Dermis microvascular lymphatic vessel endothelial cell (primary cell): ENCODE measurements around the gene SPINK1. TPM values are rescaled to one million over a fixed set of nuclear protein-coding genes. Genes with fewer than 3 reads are reported as not detected.
A peak's percentile ranks its signal among the peaks of the same experiment; 100 is the strongest.
"Not testable (repeated sequence)": the region's sequence is repeated elsewhere in the genome, so short reads cannot be mapped to it uniquely, and the experiment has no call there.

Source experiments
- DNase-seq, 2 donors: peaks; one replicate each; pipeline versions ENCODE4 v3.0.0 to v3.0.0-alpha.2; 2010; ENCODE audit warnings: low read depth in 2 of 2
- total RNA-seq: library from RNA; depleted of rRNA; stranded (reverse); fragments of >200 nt; gene quantifications from 2 replicates; pipeline ENCODE4 v1.2.1, GENCODE V29; 2014

SPINK1 gene, protein sequence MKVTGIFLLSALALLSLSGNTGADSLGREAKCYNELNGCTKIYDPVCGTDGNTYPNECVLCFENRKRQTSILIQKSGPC
- total RNA-seq, result not detected in 2 replicates

DNA sequence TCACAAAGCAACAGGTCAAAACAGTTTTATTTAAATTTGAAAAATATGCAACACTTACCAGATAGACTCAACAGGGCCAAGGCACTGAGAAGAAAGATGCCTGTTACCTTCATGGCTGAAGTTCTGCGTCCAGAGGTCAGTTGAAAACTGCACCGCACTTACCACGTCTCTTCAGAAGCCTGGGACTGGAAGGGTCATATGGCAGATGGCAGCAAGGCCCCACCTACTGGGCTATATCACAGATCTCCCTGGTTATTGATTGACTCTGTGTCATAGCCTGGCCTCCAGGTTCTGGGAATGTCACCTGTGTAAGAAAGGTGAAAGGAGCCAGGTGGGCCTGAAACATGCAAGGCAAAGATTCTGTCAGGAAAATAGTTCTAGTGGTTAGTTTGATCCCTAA, at the start of gene SPINK1:
TSS of gene SPINK1 (minus strand) at position 207 of the 400 bp plus-strand sequence. CDS start at position 113, 94 bp downstream.
- no peak for DNase-seq

DNA sequence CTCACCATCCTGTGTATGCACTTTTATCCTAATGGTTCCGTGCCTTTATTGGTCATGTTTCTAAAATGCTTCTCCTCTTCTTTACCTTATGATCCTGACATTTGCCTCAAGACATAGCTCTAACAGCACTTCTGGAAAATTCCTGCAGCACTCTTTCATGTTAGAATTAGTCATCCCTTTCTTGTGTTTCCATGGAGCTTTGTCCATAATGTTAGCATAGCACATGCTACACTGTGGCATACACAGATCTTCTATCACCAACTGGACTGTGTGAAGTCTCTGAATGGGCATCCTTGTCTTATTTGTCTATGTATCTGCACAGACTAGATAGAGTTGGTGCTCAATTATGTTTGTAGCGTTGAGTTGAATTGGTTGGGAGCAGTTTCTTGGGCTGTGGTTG, 49.0 kb upstream of the SPINK1 start:
- DNase-seq, result no peak

DNA sequence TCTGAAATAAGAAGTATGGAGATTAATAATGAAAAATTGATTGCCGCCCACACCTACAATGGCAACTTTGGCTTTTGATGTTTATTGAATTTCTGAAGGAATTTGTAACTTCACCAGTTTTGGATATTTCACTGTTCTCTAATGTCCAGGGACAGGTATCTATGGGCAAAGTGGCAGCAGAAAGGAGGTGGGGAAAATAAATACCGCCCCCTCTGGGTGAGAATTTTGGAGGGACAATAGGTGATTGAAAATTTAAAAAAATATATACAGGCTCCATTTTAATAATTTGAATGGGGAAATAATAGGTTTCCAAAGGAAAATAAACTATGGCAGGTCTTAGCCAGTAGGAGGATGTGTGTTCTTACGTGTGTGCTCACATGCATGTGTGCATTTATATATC, 48.3 kb upstream of the SPINK1 start:
- DNase-seq, result no peak

DNA sequence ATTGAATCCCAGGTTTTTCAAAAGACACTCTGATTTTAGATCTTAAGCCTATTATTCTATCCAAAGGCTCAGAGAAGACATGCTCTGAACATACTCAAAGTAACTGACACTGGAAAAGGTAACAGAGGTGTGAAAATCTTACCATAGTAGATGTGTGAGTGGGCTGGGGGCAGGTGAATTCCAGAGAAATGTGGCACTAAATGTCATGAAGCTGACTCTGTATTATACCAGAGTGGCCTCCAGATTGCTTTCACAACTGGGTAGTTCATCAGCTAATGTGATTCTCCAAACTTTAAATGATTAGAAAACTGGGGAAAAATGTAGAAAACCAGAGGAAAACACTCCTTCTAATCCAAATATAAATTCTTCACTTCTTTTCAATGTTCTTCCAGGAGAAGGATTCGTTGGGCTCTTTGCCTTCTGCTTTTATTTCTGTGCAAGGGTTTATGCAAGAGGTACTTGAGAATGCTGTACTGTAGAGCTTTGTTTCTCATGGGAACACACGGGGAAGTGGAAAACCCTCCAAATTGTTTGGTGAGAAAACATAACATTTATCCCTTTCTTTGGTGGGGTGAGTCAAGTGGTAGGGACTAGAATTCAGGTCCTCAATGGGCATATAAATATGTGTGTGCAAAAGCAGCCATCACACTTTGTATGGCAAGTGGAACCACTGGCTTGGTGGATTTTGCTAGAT, 46.7 kb upstream of the SPINK1 start, which contains the start of gene SCGB3A2:
TSS of gene SCGB3A2 (plus strand) at position 646 of the 694 bp plus-strand sequence. CDS start 93 bp downstream, outside the sequence.
- DNase-seq, result no peak

DNA sequence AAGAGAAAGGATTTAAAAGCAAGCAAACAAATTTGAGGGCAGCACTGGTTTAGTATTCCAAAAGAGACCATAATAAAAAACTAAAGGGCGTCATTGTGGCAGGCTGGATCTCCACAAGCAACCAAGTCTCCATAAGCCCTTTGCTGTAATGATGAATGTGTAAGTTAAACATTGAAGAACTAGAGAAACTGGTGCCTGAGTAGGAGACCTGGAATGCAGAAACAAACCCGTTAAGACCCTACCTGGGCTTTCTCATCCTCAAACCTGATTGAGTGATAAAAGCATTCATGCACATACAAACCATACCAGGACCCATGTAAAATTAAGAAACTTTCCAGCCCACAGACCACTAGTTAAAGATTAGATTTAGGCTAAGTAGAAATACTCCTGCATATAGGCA, 45.2 kb upstream of the SPINK1 start:
- no peak for DNase-seq

DNA sequence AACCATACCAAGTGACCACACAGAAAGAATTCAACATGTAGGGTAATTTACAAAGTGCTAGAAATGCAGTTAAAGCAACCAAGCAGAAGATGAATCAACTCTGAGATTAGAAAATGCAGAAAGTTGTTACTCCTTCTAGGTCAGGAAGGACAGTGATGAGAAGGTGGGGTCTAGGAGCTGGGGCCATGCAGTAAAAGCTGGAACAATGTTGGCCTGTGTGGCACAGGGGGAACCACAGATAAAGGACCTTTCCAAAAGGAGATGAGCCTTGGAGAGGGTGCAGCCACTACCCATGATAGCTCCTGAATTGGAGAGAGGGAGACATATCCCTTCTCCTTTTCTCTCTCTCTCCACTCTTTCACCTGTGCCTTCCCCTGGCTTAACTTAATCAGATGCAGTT, 44.7 kb upstream of the SPINK1 start:
- no peak for DNase-seq

DNA sequence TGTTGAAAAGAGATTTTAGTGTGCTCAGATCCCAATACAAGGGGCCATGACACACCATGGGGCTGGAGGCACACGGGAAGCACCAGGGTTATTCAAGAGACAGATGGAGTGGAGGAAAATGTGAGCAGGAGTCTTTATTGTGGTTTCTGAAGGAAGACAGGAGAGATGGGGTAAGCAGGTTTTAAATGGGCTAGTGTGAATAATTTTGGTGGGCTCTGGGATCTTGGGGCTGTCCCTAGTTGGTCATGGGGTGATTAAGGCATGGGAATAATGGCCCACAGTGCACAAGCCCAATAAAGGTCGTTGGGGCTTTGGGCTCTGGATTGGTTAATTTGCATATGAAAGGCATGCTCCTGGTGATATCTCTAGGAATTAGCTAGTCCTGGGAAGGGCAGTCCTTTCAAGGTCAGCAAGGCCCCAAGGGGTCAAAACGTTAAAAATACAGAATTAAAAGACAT, 43.5 kb upstream of the SPINK1 start:
- DNase-seq, result no peak

DNA sequence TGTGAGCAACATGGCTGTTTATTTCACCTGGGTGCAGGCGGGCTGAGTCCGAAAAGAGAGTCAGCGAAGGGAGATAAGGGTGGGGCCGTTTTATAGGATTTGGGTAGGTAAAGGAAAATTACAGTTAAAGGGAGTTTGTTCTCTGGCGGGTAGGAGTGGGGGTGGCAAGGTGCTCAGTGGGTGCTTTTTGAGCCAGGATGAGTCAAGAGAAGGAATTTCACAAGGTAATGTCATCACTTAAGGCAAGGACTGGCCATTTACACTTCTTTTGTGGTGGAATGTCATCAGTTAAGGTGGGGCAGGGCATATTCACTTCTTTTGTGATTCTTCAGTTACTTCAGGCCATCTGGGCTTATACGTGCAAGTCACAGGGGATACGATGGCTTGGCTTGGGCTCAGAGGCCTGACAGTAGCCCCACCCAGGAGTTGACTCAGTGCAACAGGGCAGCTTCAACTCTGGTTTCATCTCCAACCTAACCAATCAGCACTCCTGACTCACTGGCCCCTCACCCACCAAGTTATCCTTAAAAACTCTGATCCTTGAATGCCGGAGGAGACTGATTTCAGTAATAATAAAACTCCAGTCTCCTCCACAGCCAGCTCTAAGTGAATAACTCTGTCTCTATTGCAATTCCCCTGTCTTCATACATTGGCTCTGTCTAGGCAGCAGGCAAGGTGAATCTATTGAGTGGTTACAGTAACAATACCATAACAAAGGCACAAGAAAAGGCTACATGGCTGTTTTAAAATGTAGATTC, 42.8 kb upstream of the SPINK1 start:
- DNase-seq, result not testable (repeated sequence)

DNA sequence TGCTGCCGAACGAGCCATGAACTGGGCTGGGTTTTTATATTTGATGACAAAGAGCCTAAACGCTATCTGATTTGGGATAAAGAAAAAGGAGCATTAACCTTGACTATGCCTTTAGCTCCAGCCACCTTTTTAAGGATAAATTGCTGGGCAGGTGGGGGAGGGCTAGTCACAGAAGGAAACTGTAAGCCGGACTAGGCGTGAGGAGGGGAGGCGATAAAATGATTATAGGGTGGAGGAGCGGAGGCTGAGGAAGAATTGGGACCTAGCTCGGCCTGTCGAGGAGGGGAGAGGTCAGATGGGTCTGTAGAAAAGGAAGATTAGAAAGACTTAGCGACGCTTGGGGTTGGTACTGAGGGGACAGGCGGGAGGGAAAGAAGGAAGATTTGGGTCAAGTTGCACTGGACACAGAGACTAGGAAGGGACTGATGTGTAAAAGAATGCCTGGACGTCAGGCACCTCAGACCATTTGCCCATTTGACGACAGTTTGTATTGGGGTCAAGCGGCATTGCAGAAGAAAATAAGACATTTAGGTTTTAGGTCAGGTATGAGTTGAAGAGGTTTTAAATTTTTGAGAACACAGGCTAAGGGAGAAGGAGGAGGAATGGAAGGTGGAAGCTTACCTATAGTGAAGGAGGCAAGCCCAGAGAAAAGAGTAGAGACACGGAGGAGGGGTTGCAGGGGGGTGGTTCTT, 41.4 kb upstream of the SPINK1 start:
- not testable (repeated sequence) for DNase-seq

DNA sequence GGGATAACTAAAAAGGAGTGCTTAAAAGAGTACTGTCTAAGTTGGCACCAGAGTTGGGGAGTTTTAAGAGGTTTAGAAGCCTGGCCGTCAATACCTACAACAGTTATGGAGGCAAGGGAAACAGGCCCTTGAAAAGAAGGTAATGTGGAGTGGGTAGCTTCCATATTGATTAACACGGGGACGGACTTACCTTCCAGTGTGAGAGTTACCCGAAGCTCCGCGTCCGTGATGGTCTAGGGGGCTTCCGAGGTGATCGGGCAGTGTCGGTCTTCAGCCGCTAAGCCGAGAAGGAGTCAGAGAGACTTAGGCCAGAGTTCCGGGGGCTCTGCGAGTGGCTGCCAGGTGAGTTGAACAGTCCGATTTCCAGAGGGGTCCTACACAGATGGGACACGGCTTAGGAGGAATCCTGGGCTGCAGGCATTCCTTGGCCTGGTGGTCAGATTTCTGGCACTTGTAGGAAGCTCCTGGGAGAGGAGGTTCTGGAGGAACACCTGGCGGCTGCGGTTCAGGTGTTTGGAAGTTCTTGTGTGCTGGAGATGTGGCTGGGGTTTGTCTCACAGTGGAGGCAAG, 40.6 kb upstream of the SPINK1 start:
- not testable (repeated sequence) for DNase-seq

DNA sequence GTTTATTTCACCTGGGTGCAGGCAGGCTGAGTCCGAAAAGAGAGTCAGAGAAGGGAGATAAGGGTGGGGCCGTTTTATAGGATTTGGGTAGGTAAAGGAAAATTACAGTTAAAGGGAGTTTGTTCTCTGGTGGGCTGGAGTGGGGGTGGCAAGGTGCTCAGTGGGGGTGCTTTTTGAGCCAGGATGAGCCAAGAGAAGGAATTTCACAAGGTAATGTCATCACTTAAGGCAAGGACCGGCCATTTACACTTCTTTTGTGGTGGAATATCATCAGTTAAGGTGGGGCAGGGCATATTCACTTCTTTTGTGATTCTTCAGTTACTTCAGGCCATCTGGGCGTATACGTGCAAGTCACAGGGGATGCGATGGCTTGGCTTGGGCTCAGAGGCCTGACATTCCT, 38.4 kb upstream of the SPINK1 start:
- not testable (repeated sequence) for DNase-seq

DNA sequence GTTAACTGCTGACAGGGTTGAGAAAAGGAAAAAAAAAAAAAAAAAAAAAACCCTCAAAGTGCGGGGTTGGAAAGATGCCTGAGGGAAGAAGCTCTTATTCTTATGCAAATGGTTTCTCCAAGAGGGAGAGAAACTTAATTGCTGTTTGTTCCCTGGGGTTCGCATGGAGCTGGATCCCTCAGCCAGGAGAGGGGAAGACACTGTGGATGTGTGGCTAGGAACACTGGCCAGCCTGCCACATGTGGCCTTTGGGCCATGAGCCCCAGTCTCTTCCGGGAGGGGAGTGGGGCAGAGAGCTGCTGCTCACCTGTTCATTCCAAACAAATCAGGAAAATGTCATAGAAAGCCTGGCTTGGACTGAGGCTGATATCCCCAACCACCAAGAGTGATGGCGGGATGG, 37.6 kb upstream of the SPINK1 start:
- no peak for DNase-seq

DNA sequence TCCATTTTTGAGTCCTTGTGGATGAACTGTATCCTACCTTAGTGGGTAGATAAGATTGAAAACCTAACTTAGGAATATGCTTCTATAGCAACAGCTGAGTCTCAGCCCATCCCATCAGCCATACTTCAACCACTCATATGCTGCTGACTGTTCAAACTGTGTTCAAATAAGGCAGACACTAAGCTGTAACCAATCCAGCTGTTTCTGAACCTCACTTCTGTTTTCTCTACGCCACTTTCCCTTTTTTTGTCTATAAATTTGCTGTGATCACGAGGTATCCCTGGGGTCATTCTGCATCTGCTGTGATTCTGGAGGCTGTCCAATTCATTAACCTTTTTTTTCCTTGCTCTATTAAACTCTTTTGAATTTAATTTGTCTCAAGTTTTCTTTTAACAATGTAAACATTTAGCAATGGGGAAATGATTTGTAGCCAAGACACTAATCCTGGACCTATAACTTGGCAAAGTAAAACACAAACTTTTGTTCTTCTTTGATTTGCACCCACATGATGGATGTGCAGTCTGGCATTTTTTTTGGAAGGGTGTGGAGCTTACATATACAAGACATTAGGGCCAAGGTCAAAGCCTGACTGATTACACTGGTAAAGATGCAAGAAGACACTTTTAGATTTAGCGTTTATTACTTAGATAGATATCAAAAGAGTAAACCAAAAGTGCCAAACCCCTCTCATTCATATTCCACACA, 32.1 kb upstream of the SPINK1 start:
- peak in 1 of 2 donors; percentile 28 for DNase-seq

DNA sequence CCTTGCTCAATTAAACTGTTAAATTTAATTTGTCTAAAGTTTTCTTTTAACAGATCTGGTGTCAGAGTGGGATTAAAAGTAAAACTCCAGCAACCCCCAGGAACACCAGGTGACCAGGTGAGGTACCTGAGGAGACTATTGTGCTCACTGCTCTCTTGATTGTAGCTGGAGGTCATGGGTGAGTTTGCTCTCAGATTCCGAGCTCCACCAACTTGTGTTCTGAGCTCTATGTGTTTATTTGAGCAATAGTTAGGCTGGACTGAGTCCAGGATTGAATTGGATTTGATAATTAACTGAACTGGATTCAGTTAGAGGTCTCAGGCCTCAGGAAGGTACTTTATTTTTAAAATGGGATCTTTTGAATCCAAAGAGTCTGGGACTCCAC, 29.2 kb upstream of the SPINK1 start:
- no peak for DNase-seq

DNA sequence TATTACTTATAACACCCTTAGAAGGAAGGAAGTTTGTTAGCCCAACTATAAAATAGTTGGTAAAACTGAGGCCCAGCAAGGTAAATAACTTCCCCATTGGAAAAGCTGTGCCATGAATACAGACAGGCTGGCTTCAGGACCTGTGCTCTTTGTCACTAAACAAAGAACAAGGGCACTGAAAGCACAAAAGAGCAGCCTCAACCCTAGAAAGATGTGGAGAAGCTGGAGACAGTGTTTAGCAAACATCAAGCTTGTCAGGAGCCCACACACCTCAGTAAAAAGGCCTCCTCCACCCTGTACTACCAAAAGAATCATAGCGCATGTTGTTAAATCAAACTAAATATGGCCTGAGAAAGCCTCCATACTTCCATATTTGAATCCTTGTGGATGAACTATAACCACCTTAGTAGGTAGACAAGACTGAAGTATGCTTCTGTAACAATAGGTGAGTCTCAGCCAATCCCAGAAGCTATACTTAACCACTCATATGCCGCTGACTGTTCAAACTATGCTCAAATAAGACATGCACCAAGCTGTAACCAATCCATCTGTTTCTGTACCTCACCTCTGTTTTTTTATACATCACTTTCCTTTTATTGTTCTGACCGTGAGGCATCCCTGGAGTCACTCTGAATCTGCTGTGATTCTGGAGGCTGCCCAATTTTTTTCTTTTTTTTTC, 28.6 kb upstream of the SPINK1 start:
- DNase-seq, result no peak

DNA sequence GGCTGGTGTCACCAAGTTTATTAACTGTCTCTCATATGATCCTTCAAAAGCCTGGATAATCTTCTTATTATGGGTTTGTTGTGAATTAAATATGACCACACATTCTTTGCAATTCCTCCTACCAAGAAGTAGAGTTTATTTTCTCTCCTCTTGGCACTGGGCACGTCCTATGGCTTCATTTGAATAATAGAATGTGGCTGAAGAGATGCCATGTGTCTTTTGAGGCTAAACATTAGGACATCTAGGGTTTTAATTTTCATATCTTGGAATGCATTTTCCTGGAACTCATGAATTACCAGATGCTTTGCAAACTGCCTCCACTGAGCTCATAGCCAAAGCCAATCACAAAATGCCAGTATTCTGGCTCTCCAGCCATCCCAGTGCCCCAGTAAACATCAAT, 27.1 kb upstream of the SPINK1 start:
- no peak for DNase-seq

DNA sequence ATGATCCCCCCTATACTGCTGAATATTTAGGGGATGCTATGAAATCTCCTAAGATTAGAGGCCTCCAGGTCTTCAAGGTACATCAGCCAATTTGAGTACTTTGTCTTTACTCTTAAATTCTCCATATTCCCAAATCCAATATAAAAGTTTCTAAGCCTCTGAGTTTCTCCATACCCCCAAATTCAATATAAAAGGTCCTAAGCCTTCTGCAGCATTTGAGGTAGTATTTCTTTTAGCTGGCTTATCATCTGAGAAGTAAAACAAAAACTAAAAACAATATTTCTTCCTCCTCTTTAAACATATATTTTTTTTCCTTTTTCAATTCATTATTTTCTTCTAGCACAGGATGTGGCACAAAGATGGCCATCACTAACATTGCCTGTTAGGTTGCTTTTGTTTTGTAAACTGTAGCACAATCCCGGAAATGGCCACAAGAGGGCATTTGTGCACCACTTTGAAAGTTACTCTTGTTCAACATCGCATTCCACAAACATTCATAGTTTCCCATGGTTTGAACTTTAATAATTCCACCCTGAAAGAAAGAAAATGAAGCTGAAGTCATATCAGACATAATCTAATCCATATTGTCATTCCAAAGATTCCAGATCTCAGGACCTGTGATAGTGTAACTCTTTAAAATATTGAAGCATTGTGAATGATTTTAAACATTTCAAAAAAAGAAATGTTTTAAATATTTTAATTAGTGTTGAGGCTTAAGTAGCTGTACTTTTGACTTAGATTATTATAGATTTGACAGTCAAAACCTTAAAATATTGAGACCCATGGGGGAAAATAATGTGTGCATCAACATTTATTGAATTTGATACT, 26.0 kb upstream of the SPINK1 start:
- DNase-seq, result peak; percentile 52 to 63

DNA sequence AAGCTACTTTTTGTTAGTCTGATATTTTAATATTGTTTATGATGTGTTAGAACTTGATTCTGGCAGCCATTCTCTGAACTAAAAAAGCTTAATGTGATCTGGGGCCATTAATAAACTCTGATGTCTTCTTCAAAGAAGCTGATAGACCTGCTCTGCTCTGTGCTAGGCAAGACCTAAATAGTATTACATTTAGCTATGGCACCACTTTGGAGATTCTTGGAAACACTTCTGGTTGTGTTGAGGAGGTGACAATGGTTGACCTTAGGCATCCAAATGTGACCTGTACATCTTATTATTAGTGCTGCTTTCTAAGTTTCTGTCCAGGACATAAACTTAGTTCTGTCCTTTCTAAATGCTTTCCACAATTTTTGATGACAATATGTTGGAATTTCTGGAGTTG, 25.3 kb upstream of the SPINK1 start:
- no peak for DNase-seq

DNA sequence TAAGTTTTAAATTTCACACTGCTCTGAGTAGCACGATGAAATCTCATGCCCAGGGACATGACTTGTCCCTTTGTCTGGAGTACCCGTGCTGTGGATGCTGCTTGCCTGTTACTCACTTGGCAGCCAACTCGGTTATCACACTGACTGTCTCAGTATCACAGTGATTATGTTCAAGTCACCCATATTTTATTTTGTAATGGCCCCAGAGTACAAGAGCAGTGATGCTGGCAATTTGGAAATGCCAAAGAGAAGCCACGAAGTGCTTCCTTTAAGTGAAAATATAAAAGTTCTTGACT, 24.3 kb upstream of the SPINK1 start:
- DNase-seq, result no peak
